Fibroblast of upper back skin (primary cell): ENCODE measurements around the gene CADPS2.
"Not testable (repeated sequence)": the region's sequence is repeated elsewhere in the genome, so short reads cannot be mapped to it uniquely, and the experiment has no call there.

Experiments used
- DNase-seq: peaks from one replicate; pipeline ENCODE4 v3.0.0-alpha.2; 2013

The CADPS2 gene

GRCh38 chr7:122304996-122305421, 581.3 kb downstream of the CADPS2 start:
- DNase-seq = no peak

GRCh38 chr7:122304319-122304975, 581.8 kb downstream of the CADPS2 start, which contains the start of gene FEZF1:
Gene FEZF1, minus strand, starts transcription at chr7:122304750. Its CDS starts 313 bp downstream, at chr7:122304437.
- DNase-seq = no peak

- DNase-seq = no peak
Measured at GRCh38 chr7:122303531-122304318, 582.5 kb downstream of the CADPS2 start.

GRCh38 chr7:122302761-122303530, 583.3 kb downstream of the CADPS2 start:
- no peak for DNase-seq

GRCh38 chr7:122301858-122302760, 584.2 kb downstream of the CADPS2 start:
- DNase-seq = no peak

- no peak for DNase-seq
Measured at GRCh38 chr7:122300956-122301833, 585.1 kb downstream of the CADPS2 start.

- DNase-seq = peak; percentile 3
Measured at GRCh38 chr7:122300211-122300932, 585.9 kb downstream of the CADPS2 start.

GRCh38 chr7:122299624-122300210, 586.5 kb downstream of the CADPS2 start:
- DNase-seq = no peak

- DNase-seq = no peak
Measured at GRCh38 chr7:122298618-122299017, 587.6 kb downstream of the CADPS2 start.

GRCh38 chr7:122298131-122298530, 588.1 kb downstream of the CADPS2 start:
- DNase-seq = no peak

GRCh38 chr7:122291189-122291588, 595.1 kb downstream of the CADPS2 start:
- DNase-seq = no peak

GRCh38 chr7:122290476-122290875, 595.8 kb downstream of the CADPS2 start:
- DNase-seq = no peak

- DNase-seq = no peak
Measured at GRCh38 chr7:122289426-122289825, 596.8 kb downstream of the CADPS2 start.

- not testable (repeated sequence) for DNase-seq
Measured at GRCh38 chr7:122284608-122285007, 601.7 kb downstream of the CADPS2 start.

GRCh38 chr7:122273117-122273516, 613.1 kb downstream of the CADPS2 start:
- DNase-seq = no peak

- DNase-seq = no peak
Measured at GRCh38 chr7:122269241-122269640, 617.0 kb downstream of the CADPS2 start.
